Inflammatory macrophage treated with lipopolysaccharide for 4 hours (primary cell): Measurements from ENCODE around the gene SHISA8.
"Not testable (repeated sequence)": the region's sequence is repeated elsewhere in the genome, so short reads cannot be mapped to it uniquely, and the experiment has no call there.

Source experiments
- DNase-seq: peaks from one replicate; pipeline ENCODE4 v3.0.0-alpha.2; 2020

Gene SHISA8

GRCh38 chr22:41915035-41915785 lies at the start of gene SHISA8:
TSS of gene SHISA8 (minus strand) at chr22:41915074. CDS start at chr22:41914667, 407 bp downstream.
- no peak for DNase-seq

GRCh38 chr22:41964112-41964491 lies 49.2 kb upstream of the SHISA8 start:
- DNase-seq = no peak

GRCh38 chr22:41963453-41964111 lies 48.7 kb upstream of the SHISA8 start:
- DNase-seq = peak; percentile 14

DNA sequence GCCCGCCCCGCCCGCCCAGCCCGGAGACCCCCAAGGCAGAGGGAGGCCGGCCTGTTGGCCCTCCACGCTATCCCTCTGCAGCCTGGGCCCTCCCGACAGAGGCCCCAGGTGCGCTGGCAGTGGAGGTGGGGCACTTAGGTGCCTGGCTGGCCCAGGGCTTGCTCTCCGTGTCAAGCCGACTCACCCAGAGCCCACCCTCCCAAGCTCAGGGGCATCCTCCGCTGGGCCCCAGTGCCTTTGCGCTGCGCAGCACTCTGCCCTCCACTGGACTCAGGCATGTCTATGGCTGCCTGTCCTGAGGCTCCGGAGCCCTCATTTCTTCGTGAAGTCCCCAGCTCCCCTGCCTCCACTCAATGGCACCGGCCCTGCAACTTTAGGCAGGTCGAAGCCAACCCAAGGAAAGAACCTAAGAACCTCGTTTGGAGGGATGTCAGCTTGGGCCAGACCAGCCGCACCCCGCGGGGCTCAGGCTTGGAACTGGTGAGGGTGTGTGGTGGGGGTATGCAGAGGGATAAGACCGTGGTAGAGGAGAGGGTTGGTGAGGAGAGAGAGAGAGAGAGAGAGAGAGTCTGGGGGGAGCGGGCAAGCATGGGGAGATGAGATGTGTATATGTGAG lies 43.2 kb upstream of the SHISA8 start:
- DNase-seq = no peak

GRCh38 chr22:41952713-41953112 lies 37.8 kb upstream of the SHISA8 start:
- DNase-seq = no peak

- DNase-seq = no peak
These were observed 37.1 kb upstream of the SHISA8 start, which contains the start of gene SMIM45 for GRCh38 chr22:41951898-41952474. TSS of gene SMIM45 (plus strand) at chr22:41952150.

DNA sequence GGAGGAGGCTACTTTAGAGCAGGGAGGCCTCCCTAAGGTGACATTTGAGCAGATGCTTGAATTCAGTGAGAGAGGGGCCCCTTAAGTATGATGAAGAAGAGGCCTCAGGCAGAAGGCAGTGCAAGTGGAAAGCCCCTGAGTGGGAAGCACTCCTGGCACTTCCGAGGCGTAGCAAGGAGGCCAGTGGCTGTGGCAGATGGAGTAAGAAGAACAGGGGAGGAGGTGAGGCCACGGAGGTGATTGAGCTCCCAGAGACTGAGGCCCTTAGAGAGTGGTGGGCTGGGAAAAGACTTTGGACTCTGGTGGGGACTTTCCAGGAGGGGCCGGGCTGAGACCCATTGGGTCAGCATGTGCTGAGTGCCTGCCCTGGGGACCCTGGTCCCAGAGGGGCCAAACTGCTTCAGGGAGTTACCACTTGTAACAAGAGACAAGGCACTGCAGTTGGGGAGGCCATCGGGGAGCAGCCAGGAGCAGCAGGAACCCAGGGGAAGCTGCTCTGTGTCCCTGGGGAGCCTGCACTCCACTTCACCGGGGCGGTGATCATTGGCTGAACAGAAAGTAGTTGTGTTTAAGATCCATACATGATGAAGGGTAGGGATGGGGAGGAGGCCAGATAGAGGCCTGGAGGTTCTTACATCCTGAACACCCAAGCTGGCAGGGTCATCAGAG lies 34.6 kb upstream of the SHISA8 start:
- no peak for DNase-seq

GRCh38 chr22:41948928-41949296 lies 34.0 kb upstream of the SHISA8 start:
- not testable (repeated sequence) for DNase-seq

DNA sequence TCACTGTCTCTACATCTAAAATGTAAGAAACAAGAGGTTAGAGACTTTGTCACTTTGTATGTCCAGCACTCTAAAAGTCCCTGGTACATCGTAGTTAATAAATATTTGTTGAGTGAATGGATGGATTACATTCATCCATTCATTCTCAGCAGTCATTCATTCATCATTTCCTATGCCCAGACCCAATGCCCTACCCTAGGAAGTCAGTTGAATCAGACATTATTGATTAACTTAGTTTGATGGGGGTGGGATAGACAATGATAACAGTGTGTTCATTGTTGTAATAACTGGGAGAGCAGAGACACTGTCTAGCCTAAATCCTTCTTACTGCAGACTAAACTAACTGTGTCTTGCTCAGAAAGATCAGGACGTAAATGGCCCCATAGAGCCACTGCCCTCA lies 33.3 kb upstream of the SHISA8 start:
- no peak for DNase-seq

GRCh38 chr22:41947424-41948080 lies 32.7 kb upstream of the SHISA8 start:
- DNase-seq = no peak

DNA sequence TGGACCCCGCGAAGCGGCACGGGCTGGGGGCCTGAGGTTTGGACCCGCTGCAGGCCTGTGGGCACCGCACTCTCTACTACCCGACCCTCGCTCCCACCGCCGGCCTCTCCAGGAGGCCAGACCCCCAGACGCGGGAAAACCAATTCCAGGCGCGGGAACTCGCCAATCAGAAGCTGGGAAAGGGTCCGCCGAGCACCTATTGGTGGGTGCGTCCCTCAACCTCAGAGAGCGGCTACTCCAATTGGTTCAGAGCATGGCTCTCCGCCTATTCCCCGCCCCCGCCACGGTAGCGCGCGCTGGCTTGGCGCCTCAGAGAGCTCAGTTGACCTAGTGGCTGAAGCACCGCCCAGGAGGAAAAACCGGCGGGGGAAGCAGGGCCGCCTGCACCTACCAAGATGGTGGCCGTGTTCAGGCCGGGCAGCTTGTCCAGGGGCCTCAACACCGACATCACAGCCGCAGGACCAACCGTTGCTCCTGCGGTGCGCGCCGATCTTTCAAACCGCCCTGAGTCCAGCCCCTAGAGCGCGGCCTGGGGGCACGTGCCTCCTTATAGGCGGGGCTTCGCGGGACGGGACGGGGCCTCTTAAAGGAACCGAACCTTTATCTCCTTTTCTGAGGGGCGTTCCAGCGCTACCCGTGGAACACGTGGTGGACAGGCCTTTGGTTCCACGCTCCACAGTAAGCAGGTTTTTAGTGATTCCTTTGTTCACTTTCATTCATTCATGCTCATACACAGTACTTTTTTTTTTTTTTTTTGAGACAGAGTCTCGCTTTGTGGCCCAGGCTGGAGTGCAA lies 32.0 kb upstream of the SHISA8 start, which contains the start of gene CENPM:
Gene CENPM, minus strand, starts transcription at position 524 of the 795 bp plus-strand sequence. Its CDS starts 76 bp downstream, at position 448.
- peak; percentile 94 for DNase-seq

DNA sequence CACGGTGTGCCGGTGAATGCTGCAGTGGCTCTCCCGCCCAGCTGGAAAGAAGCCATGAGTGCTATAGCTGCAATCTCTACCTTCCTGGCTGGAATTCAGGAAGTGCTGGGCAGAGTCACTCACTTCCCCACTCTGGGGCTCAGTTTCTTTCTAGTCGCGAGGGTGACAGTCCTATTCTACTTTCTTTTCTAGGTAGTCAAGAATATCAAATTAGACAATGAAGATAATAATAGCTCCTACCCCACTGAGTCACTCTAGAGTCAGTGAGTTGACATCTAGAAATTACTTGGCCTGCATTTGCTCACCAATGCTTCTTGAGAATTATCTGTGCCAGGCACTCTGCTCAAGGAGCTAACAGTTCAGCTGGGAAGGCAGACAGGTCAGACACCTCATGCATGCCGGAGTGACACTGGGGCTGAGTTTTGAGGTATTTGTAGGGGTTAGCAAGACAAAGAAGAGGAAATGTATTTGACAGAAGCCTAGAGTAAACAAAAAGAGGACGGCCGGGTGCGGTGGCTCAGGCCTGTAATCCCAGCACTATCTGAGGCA lies 28.9 kb upstream of the SHISA8 start:
- peak; percentile 70 for DNase-seq

DNA sequence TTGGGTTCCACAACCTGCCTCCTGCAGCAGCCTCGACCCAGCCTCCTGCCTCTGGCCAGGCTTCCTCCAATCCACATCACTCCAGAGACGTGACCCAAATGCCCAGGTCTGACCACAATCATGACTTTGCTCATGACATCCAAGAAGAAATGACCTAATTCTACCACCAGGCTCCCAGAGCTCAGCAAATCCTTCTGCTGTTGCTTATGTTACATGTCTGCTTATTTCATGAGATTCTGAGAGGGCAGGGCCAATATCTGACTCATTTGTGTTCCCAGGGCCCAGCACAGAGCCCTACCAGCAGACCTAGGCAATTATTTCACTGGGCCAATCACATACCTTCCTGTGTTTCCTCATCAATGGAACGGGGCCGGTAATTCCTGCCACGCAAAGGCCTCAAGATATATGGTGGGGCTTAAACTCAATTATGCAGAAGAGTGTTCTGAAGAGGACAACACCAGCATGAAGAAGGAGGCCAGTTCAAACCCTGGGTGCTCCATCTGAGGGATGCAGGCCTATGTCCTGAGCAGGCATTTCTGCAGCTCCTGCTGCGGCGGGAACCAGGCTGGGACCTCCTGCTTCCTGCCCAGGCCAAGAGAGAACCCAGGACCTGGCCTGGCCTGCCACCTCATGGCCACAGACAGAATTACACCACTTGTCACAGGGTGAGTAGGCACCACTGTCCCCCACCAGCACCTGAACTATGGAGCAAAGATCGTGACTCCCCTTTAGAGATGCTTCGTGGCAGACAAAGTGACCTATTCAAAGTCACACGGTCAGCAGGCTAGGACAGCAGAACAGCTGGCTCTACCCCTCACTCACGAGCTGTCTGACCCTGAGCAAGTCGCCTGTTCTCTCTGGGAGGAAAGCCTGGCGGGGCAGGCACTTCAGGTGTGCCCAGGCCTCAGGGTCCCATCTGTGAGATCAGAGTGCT lies 26.2 kb upstream of the SHISA8 start:
- DNase-seq = peak; percentile 76

GRCh38 chr22:41939981-41940831 lies 25.3 kb upstream of the SHISA8 start:
- peak; percentile 12 for DNase-seq

- no peak for DNase-seq
These were observed 22.0 kb upstream of the SHISA8 start for GRCh38 chr22:41936894-41937169.

DNA sequence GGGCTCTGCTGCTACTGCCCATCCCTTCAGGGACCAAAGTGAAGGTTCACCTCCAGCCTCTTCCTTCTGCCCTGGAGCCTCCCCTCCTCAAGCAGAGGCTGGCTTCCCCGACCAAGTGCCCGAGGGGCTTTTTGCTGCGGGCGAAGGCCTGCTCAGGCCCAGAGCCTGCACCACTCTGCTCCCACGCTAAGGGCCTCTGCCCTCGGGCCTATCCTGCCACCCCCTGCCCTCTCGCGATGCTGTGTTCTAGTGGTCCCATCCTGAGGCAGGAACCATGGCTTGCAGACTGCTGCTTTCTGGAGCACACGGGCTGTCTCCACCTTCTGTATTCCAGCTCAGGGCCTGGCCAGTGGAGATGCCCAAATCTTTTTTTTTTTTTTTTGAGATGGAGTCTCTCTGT lies 20.6 kb upstream of the SHISA8 start:
- DNase-seq = no peak

- no peak for DNase-seq
These were observed 20.1 kb upstream of the SHISA8 start for GRCh38 chr22:41935015-41935351.

DNA sequence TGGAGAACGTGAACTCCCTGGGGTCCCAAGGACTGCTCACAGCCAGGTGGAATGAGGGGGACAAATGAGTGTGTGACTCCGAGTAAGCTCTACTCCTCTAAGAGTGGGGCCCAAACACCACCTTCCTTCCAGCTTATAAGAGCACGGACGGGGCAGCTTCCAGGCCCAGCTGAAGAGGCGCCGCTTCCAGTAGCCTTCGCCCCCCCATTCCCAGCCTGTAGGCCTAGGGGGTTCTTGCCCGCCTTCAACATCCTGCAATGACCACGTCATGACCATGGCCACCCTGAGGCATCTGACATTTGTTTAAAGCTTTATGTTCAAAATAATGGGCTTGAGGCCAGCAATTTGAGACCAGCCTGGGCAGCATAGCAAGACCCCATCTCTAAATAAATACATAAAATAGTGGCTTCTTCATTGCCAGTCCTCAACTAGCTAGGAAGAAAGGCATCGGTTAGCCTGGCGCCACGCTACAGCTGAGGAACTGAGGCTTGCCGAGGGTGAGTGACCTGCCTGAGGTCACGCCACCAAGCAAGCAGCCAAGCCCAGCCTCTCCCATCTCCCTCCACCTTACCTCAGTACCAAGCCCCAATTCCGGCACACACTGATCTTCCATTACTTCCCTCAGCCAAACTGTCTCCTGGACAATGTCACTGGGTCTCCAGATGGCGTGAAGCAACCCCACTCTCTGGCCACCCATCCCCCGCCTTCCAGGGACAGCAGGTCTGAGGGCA lies 19.6 kb upstream of the SHISA8 start:
- DNase-seq = no peak
